Measurements from ENCODE around the gene TRIP13.

Gene TRIP13

GRCh38 chr5:891117-891836, 1.4 kb upstream of the TRIP13 start:
- Histone ChIP-seq H3K27me3 (no peaks in the 10 kb centered on the region), H3K9me3 (no peaks in the 10 kb centered on the region), H3K36me3 (peaks cover 37 to 51% (median 39%) of the 10 kb centered on the region in 3 donors), H3K27ac (peak overlapping the region in 1 of 2 donors; percentile 84), H3K4me1 (peaks cover 0 to 28% (median 19%) of the 10 kb centered on the region in 4 donors), H3K4me3 (peak overlapping the region; percentile 77 to 80)
- intact Hi-C loops (cut with DNase I; ENCODE audit: low total_unique reads), result no loop called here
- TF ChIP-seq CTCF (IDR thresholded peaks at IDR 0.05), result no peak
- DNase-seq, result no peak

GRCh38 chr5:891837-892393, 769 bp upstream of the TRIP13 start:
- no peaks in the 10 kb centered on the region for H3K9me3 ChIP-seq
- peak overlapping the region; percentile 82 to 84 for H3K27ac ChIP-seq
- peak overlapping the region; percentile 77 to 80 for H3K4me3 ChIP-seq
- H3K36me3 ChIP-seq, result peaks cover 31 to 44% (median 32%) of the 10 kb centered on the region in 3 donors
- H3K27me3 ChIP-seq, result no peaks in the 10 kb centered on the region
- TF ChIP-seq CTCF (IDR thresholded peaks at IDR 0.05), result no peak
- peaks cover 0 to 28% (median 19%) of the 10 kb centered on the region in 4 donors for H3K4me1 ChIP-seq
- no peak for DNase-seq
- intact Hi-C loops (cut with DNase I; ENCODE audit: low total_unique reads), result no loop called here

- Histone ChIP-seq H3K27me3 (no peaks in the 10 kb centered on the region), H3K27ac (peak overlapping the region; percentile 82 to 84), H3K4me1 (peaks cover 0 to 28% (median 19%) of the 10 kb centered on the region in 4 donors), H3K36me3 (peaks cover 20 to 32% (median 21%) of the 10 kb centered on the region in 3 donors), H3K4me3 (peak overlapping the region; percentile 77 to 80), H3K9me3 (no peaks in the 10 kb centered on the region)
- no peak for TF ChIP-seq CTCF (IDR thresholded peaks at IDR 0.05)
- intact Hi-C loops (cut with DNase I; ENCODE audit: low total_unique reads), result no loop called here
- DNase-seq, result no peak
These were observed 438 bp downstream of the TRIP13 start for GRCh38 chr5:893137-893506.

GRCh38 chr5:893711-894110, 1.0 kb downstream of the TRIP13 start:
- no peak for TF ChIP-seq CTCF (IDR thresholded peaks at IDR 0.05)
- peaks cover 14 to 26% (median 15%) of the 10 kb centered on the region in 3 donors for H3K36me3 ChIP-seq
- no peak for DNase-seq
- no peak overlapping the region for H3K27ac ChIP-seq
- intact Hi-C loops (cut with DNase I; ENCODE audit: low total_unique reads), result no loop called here
- H3K9me3 ChIP-seq, result no peaks in the 10 kb centered on the region
- H3K4me3 ChIP-seq, result peak overlapping the region in 1 of 2 donors; percentile 77
- peaks cover 0 to 28% (median 19%) of the 10 kb centered on the region in 4 donors for H3K4me1 ChIP-seq
- H3K27me3 ChIP-seq, result no peaks in the 10 kb centered on the region

- no peak overlapping the region for H3K4me3 ChIP-seq
- intact Hi-C loops (cut with DNase I; ENCODE audit: low total_unique reads), result loop anchor here (5.0 kb wide), 1 partner anchor 228 kb away; no protein-coding TSS in a partner anchor
- no peaks in the 10 kb centered on the region for H3K9me3 ChIP-seq
- no peaks in the 10 kb centered on the region for H3K4me1 ChIP-seq
- TF ChIP-seq CTCF (IDR thresholded peaks at IDR 0.05), result no peak
- H3K27me3 ChIP-seq, result no peaks in the 10 kb centered on the region
- H3K36me3 ChIP-seq, result no peaks in the 10 kb centered on the region
- no peak for DNase-seq
- no peak overlapping the region for H3K27ac ChIP-seq
These were observed 8.1 kb downstream of the TRIP13 start for GRCh38 chr5:900781-901180.

Measured in tibial artery (tissue), 4 donors.